HG02759 (cell line): Measurements from ENCODE around the gene DLG2.
"Not testable (repeated sequence)": the region's sequence is repeated elsewhere in the genome, so short reads cannot be mapped to it uniquely, and the experiment has no call there.

Experiments used
- ATAC-seq: cut with Tn5 transposase; IDR thresholded peaks from one replicate; pipeline ENCODE4 v1.9.1; 2021; ENCODE audit warnings: mild to moderate bottlenecking, moderate library complexity; ENCODE audit not compliant: unreplicated experiment

Gene DLG2

GRCh38 chr11:85627332-85627997, at the start of gene DLG2:
DLG2 (minus strand) TSS chr11:85627344.
- peak; percentile 1 for ATAC-seq

- no peak for ATAC-seq
Observed at GRCh38 chr11:85673393-85673792, 46.2 kb upstream of the DLG2 start.

DNA sequence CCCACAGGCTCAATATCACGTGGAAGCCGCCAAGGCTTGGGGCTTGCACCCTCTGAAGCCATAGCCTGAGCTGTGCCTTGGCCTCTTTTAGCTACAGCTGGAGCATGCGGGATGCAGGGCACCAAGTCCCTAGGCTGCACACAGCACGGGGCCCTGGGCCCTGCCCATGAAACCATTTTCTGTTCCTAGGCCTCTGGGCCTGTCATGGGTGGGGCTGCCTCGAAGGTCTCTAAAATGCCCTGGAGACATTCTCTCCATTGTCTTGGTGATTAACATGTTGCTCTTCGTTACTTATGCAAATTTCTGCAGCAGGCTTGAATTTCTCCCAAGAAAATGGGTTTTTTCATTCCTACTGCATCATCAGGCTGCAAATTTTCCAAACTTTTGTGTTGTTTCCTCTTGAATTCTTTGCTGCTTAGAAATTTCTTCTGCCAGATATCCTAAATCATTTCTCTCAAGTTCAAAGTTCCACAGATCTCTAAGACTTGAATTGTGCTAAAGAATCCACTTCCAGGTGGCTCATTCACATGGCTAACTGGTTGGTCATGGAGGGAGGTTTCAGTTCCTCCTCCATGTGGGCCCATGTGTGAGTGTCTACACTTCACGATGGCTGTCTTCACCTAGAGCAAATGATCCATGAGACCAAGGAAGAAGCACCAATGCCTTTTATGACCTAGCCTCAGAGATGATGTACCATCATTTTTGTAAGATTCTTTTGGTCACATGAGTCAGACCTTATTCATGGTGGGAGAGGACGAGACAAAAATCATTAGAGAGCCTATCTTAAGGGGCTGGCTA, 45.2 kb upstream of the DLG2 start:
- ATAC-seq, result no peak

DNA sequence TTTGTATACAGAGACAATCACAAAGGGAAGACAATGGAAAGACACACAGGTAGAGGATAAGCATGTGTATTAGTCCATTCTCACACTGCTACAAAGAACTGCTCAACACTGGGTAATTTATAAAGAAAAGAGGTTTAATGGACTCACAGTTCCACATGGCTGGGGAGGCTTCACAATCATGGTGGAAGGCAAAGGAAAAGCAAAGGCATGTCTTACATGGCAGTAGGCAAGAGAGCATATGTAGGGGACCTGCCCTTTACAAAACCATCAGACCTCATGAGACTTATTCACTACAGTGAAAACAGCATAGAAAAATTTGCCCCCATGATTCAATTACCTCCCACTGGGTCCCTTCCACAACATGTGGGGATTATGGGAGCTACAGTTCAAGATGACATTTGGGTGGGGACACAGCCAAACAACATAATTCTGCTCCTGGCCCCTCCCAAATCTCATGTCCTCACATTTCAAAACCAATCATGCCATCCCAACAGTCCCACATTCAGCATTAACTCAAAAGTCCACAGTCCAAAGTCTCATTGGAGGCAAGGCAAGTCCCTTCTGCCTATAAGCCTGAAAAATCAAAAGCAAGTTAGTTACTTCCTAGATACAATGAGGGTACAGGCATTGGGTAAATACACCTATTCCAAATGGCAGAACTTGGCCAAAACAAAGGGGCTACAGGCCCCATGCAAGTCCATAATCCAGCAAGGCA, 44.0 kb upstream of the DLG2 start:
- ATAC-seq, result not testable (repeated sequence)

- ATAC-seq, result no peak
Observed at GRCh38 chr11:85668157-85668556, 41.0 kb upstream of the DLG2 start.

GRCh38 chr11:85666687-85667086, 39.5 kb upstream of the DLG2 start:
- ATAC-seq, result no peak

GRCh38 chr11:85665733-85666132, 38.6 kb upstream of the DLG2 start:
- no peak for ATAC-seq

- peak; percentile 89 for ATAC-seq
Observed at GRCh38 chr11:85664615-85665481, 37.7 kb upstream of the DLG2 start, which contains the start of gene CREBZF. CREBZF (minus strand) TSS chr11:85665129; CDS start chr11:85664875, 254 bp downstream.

- ATAC-seq, result peak; percentile 64
Observed at GRCh38 chr11:85663753-85664614, 36.8 kb upstream of the DLG2 start.

- ATAC-seq, result no peak
Observed at GRCh38 chr11:85663080-85663752, 36.1 kb upstream of the DLG2 start.

GRCh38 chr11:85661972-85662664, 35.0 kb upstream of the DLG2 start:
- no peak for ATAC-seq

DNA sequence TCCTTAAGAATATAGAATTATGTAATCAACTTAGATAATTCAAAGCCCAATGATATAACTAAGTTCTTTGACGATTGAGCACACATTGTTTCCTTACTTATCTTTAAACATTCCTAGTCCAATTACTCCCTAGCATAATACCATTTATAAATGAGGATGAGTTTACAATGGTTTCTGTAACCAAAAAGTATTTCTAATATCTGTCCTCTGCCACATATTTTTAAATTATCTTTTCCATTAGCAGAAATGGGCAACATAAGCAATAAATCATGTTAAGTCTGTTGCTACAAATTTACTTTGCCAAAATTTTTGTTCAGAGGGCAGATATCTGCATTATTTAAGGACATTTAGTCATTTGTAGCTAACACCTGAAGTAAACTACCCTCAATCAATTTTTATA, 31.0 kb upstream of the DLG2 start:
- no peak for ATAC-seq

DNA sequence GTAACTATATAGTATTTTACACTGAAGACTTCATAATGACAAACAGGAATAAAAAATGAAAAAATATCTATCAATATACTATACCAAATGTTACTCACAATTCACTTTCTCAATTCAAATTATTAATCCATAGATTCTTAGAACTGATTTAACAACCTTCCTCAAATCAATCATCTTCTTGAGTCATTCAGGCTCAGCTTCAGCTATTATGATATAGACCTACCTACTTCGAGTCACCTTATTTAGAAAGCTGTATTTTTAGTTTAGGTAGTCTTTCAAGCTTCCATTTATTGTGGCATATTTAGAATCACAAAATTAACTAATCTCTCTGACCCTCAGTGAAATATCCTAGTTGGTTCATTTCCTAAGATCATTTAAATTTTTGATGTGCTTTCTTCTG, 29.6 kb upstream of the DLG2 start:
- ATAC-seq, result no peak

DNA sequence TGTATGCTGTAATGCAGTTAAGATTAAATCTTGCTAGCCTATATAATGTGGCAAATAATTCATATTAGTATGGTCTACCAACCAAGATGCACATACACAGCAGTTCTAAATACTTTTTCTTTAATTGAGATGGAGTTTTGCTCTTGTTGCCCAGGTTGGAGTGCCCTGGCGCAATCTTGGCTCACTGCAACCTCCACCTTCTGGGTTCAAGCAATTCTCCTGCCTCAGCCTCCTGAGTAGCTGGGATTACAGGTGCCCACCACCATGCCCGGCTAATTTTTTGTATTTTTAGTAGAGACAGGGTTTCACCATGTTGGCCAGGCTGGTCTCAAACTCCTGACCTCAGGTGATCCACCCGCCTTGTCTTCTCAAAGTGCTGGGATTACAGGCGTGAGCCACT, 27.2 kb upstream of the DLG2 start:
- ATAC-seq, result not testable (repeated sequence)

DNA sequence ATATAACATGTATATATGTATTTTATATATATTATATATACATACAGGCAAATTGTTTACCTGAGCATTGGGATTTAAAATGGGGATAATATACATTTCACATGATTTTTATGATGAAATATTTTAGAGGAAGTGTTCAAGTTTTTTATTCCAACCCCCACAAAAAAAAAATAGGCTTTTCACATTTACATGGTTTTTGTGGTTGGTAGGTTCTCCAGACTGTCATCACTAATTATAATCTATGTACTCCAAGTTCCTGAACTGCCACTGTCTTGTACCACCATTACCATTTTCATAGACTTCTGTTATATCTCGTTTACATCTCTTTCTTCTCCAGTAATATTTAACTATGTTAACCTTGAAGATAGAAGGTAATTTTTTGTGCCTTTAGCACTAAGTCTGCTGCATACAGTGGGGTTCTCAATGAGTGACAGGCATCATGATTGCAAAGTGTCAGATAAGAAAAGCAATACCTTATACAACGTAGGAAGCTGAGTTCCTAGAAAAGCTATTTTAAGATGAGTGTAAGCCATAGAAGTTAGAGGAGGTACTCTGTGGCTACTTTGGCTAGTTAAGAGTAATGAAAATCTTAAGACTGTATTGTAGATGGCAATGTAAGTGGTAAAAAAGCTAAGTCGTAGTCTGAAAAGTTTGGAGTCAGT, 25.8 kb upstream of the DLG2 start:
- no peak for ATAC-seq

- ATAC-seq, result no peak
Observed at GRCh38 chr11:85651118-85651517, 24.0 kb upstream of the DLG2 start.

DNA sequence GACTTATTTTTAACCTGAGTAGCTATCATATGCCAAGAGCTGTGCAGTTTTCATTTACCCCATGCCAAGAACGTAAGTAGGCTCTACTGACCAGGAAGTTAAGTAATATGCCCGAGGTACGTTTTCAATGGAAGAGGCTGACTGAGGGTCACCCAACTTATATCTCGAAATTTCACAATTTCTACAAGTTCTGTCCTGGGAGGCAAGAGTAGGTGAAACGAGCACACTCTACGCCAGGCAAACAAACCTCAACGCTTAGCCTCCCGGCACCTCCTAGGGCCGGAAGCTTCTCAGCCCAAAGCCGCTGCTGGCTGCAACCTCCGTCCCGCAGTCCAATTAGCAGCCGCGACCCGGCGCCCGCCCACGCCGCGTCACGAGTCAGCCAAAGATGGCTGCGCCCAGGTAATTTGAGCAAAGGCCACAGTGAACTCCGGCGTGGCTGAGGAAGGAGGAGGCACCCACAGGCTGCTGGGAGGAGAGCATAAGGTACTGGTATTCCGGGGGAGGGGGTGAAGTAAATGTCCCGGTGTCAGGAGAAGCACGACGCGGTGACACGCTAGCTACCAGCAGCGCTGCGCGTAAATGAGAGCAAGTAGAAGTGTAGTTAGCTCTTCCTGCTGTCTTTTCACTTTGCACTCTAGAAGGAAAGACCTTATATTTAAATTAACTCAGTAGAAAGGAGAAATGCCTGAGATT, 20.6 kb upstream of the DLG2 start, which contains the start of gene TMEM126A:
TMEM126A (plus strand) TSS at position 364 of the 696 bp plus-strand sequence. CDS start 2,289 bp downstream, outside the sequence.
- ATAC-seq, result peak; percentile 100
